A549 (cell line): Measurements from ENCODE around the gene OCIAD2. TPM values are rescaled to one million over a fixed set of nuclear protein-coding genes. Genes with fewer than 3 reads are reported as not detected.

ENCODE experiments used
- ATAC-seq, 2 experiments: fragments of 200-7000 bp in 1 of 2; fragments of >200 bp in 1 of 2; cut with Nextera tagmentation in 1 of 2; cut with Tn5 transposase in 1 of 2; 3 replicates each; pipeline versions ENCODE4 v1.8.0 to v1.9.1; 2018 to 2020; ENCODE audit warnings: mild to moderate bottlenecking in 1 of 2, moderate library complexity in 1 of 2
- CTCF ChIA-PET: fragments of 300-600 bp; sonication (Branson Sonifier 250); formaldehyde crosslinking; extraction: SDS; loops from one replicate; lab custom pipeline; 2021; ENCODE audit warnings: antibody characterized with exemption, inconsistent platforms; lab: Yijun Ruan, JAX
- POLR2A ChIA-PET: fragments of 350-600 bp; formaldehyde crosslinking; extraction: SDS; loops from one replicate; lab custom pipeline; 2021; ENCODE audit warnings: antibody characterized with exemption, inconsistent platforms; lab: Yijun Ruan, JAX
- DNase-seq, 2 experiments: peaks; one replicate each; pipeline versions ENCODE4 v3.0.0 to v3.0.0-alpha.2; 2011 to 2016; ENCODE audit warnings: low read depth in 1 of 2, low spot score in 1 of 2
- FAIRE-seq: peaks from 2 replicates; lab custom pipeline; 2011; peaks lifted over from hg19 to GRCh38; lab: Jason Lieb, UNC
- H3K27ac ChIP-seq, 2 experiments: fragments of >200 bp; sonication (Bioruptor Twin); formaldehyde crosslinking; 3 replicates each; pipeline ENCODE4 v1.5.1; 2016 to 2017
- H3K4me1 ChIP-seq: fragments of >200 bp; sonication (Bioruptor Twin); formaldehyde crosslinking; 3 replicates; pipeline ENCODE4 v1.6.1; 2016
- H3K4me2 ChIP-seq: fragments of >200 bp; sonication (Bioruptor Twin); formaldehyde crosslinking; 3 replicates; pipeline ENCODE4 v1.6.1; 2016
- H3K4me3 ChIP-seq: fragments of >200 bp; sonication (Bioruptor Twin); formaldehyde crosslinking; 3 replicates; pipeline ENCODE4 v1.5.1; 2016
- H3K9me3 ChIP-seq: fragments of >200 bp; sonication (Bioruptor Twin); formaldehyde crosslinking; 3 replicates; pipeline ENCODE4 v1.6.1; 2016
- BCL3 ChIP-seq: fragments of >200 bp; sonication (Bioruptor Twin); formaldehyde crosslinking; IDR thresholded peaks from 3 replicates; pipeline ENCODE4 v1.6.1; 2016
- CHD4 ChIP-seq: fragments of 200-600 bp; sonication (generic); IDR thresholded peaks from 2 replicates; pipeline ENCODE4 v1.6.1; 2016; ENCODE audit warnings: antibody characterized with exemption, mild to moderate bottlenecking, borderline replicate concordance
- CTCF ChIP-seq: fragments of >200 bp; sonication (Bioruptor Twin); formaldehyde crosslinking; IDR thresholded peaks from 3 replicates; pipeline ENCODE4 v1.5.1; 2016
- ELK1 ChIP-seq: fragments of 150-350 bp; IDR thresholded peaks from 2 replicates; pipeline ENCODE4 v1.6.1; 2014; ENCODE audit warnings: low read depth, mild to moderate bottlenecking, low read length
- EP300 ChIP-seq, 2 experiments: fragments of >200 bp; sonication (Bioruptor Twin); formaldehyde crosslinking; IDR thresholded peaks; 2 replicates in 1 of 2; 3 replicates in 1 of 2; pipeline ENCODE4 v1.6.1; 2016 to 2017
- HOXB5 ChIP-seq: fragments of 250-450 bp; sonication (Bioruptor Pico); IDR thresholded peaks from 2 replicates; pipeline ENCODE4 v1.5.0; 2020; ENCODE audit warnings: mild to moderate bottlenecking, moderate library complexity
- POLR2AphosphoS2 ChIP-seq: conservative IDR thresholded peaks from 2 replicates; pipeline ENCODE4 v1.6.1; 2012; ENCODE audit warnings: low read length, improper control_type of control experiment, inconsistent platforms
- RARB ChIP-seq: fragments of 250-450 bp; sonication (Bioruptor Pico); IDR thresholded peaks from 2 replicates; pipeline ENCODE4 v1.8.0; 2021; ENCODE audit warnings: mild to moderate bottlenecking, moderate library complexity
- RCOR1 ChIP-seq: fragments of 150-350 bp; IDR thresholded peaks from 2 replicates; pipeline ENCODE4 v1.6.1; 2014; ENCODE audit warnings: antibody characterized with exemption, low read length, low read depth
- REST ChIP-seq: fragments of 200-600 bp; sonication (generic); IDR thresholded peaks from 2 replicates; pipeline ENCODE4 v1.6.1; 2016; ENCODE audit warnings: antibody characterized with exemption, mild to moderate bottlenecking, moderate library complexity
- RNF2 ChIP-seq: fragments of 200-600 bp; sonication (generic); IDR thresholded peaks from 2 replicates; pipeline ENCODE4 v1.6.1; 2016; ENCODE audit warnings: low read depth, mild to moderate bottlenecking, antibody characterized with exemption, moderate library complexity, borderline replicate concordance
- TP53 ChIP-seq: fragments of 250-450 bp; sonication (Bioruptor Pico); IDR thresholded peaks from 2 replicates; pipeline ENCODE4 v1.5.0; 2021; ENCODE audit warnings: mild to moderate bottlenecking, moderate library complexity
- ZFP36 ChIP-seq: fragments of 450-650 bp; IDR thresholded peaks from 2 replicates; pipeline ENCODE4 v1.6.1; 2014; ENCODE audit warnings: borderline replicate concordance; ENCODE audit not compliant: partially characterized antibody
- WGBS: methylation state at CpG from one replicate; pipeline ENCODE4 v1.1.6; 2017; ENCODE audit errors: missing lambda C conversion rate; 5-methylcytosine and 5-hydroxymethylcytosine counted together
- polyA plus RNA-seq, 4 experiments: library from polyadenylated mRNA; depleted of rRNA in 3 of 4; stranded (reverse); fragments of >200 nt; fragmentation: RNase III in 1 of 4; extraction: RNeasy Plus Mini Kit Qiagen cat#74134 plus additional on column Dnase treatment in 1 of 4; gene quantifications; 2 replicates in 3 of 4; 3 replicates in 1 of 4; pipeline ENCODE4 v1.2.3, GENCODE V29; 2011 to 2017

OCIAD2 gene
- polyA plus RNA-seq, 2 of the 4 experiments (the other 2 are of a cell fraction): 141 to 170 TPM

GRCh38 chr4:48904541-48905142, 1.9 kb downstream of the OCIAD2 start (continued):
- TF ChIP-seq CTCF: no peak
- TF ChIP-seq ZFP36: no peak
- no peak for TF ChIP-seq RCOR1
- no peak for TF ChIP-seq HOXB5 (CRISPR knock-in tag)
- no peak for TF ChIP-seq ELK1
- TF ChIP-seq, all 56 proteins: peak for 0

- no peaks in the 10 kb centered on the region for H3K9me3 ChIP-seq
- H3K4me3 ChIP-seq: no peak overlapping the region
- H3K4me1 ChIP-seq: peaks cover 52% of the 10 kb centered on the region
- CTCF ChIA-PET: no interaction called here
- no peak for ATAC-seq
- TF ChIP-seq TP53 (CRISPR knock-in tag) (no peak), RNF2 (no peak), EP300 (IDR thresholded peaks at IDR 0.05) (no peak), POLR2AphosphoS2 (no peak), ZFP36 (no peak), CHD4 (no peak), RARB (CRISPR knock-in tag) (no peak), REST (no peak), ELK1 (no peak)
- TF ChIP-seq, all 56 proteins: peak for 0
- Histone ChIP-seq H3K4me2 (no peak overlapping the region), H3K27ac (peak overlapping the region in 1 of 2 experiments; percentile 100; a peak in 2 of 6 replicates)
- 89% methylated on average over 4 of the region's 4 CpGs for WGBS
- DNase-seq (no peak), FAIRE-seq (no peak)
- POLR2A ChIA-PET: no interaction called here
Measured at GRCh38 chr4:48904101-48904500, 2.5 kb downstream of the OCIAD2 start.

- H3K4me1 ChIP-seq: peaks cover 49% of the 10 kb centered on the region
- no peaks in the 10 kb centered on the region for H3K9me3 ChIP-seq
- H3K27ac ChIP-seq: peak overlapping the region in 1 of 2 experiments; percentile 47; a peak in 1 of 6 replicates
- peak in 1 of 2 experiments; percentile 46 for DNase-seq
- TF ChIP-seq BCL3: no peak
- TF ChIP-seq, all 56 proteins: peak for 0
- Histone ChIP-seq H3K4me2 (peak overlapping the region; percentile 28; the same call in 1 of the 3 replicates), H3K4me3 (no peak overlapping the region)
- FAIRE-seq (no peak), ATAC-seq (0 out of 6 replicates have a peak, but pooled peaks of 1 of the 2 experiments have one; percentile 8)
- ChIA-PET POLR2A (no interaction called here), CTCF (interaction anchor here (0.8 kb wide), 1 partner anchor 392 kb away, joined by 3 read pairs; no protein-coding TSS in a partner anchor)
Measured at GRCh38 chr4:48902266-48902665, 4.3 kb downstream of the OCIAD2 start.
